AG09309 (cell line): ENCODE results near the gene SBK2.

Experiments used
- DNase-seq: peaks from one replicate; pipeline ENCODE4 v3.0.0-alpha.2; 2010; ENCODE audit warnings: low read depth
- H3K4me3 ChIP-seq: 2 replicates; pipeline ENCODE4 v1.5.1; 2011; ENCODE audit warnings: mild to moderate bottlenecking, low read depth, low read length, moderate library complexity; ENCODE audit not compliant: control insufficient read depth
- CTCF ChIP-seq: IDR thresholded peaks from 2 replicates; pipeline ENCODE4 v1.5.1; 2011; ENCODE audit warnings: mild to moderate bottlenecking, low read depth, low read length, inconsistent platforms; ENCODE audit not compliant: insufficient read depth, control insufficient read depth; ENCODE audit errors: missing control alignments

Gene SBK2

GRCh38 chr19:55553217-55554182, 16.6 kb upstream of the SBK2 start:
- no peak overlapping the region for H3K4me3 ChIP-seq
- no peak for TF ChIP-seq CTCF
- no peak for DNase-seq

DNA sequence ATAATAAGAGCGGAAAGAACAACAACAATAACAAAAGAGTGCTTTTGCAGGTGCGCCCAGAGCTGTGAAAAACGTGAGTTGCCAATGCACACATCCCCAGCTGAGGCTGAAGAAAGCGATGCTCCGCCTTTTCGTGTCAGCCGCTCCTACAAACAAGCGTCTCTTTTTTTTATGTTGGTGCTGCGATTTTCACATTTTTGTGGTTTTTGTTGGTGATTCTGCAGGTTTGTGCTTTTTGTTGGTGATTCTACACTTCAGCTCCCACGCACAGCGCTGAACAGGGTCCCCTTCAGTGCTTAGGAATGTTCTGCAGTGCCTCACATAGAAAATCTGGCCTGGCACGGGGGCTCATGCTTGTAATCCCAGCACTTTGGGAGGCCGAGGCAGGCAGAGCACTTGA, 15.7 kb upstream of the SBK2 start:
- TF ChIP-seq CTCF: no peak
- peak; percentile 82 for DNase-seq
- no peak overlapping the region for H3K4me3 ChIP-seq

- no peak for TF ChIP-seq CTCF
- no peak for DNase-seq
These were observed 15.3 kb upstream of the SBK2 start for GRCh38 chr19:55552206-55552605.

GRCh38 chr19:55550321-55550650, 13.4 kb upstream of the SBK2 start:
- TF ChIP-seq CTCF: no peak
- no peak overlapping the region for H3K4me3 ChIP-seq
- DNase-seq: no peak

More at GRCh38 chr19:55552206-55552605, 15.3 kb upstream of the SBK2 start:
- H3K4me3 ChIP-seq: no peak overlapping the region

- TF ChIP-seq CTCF: no peak
- DNase-seq: peak; percentile 81
- H3K4me3 ChIP-seq: peak overlapping the region; percentile 1
These were observed 12.8 kb upstream of the SBK2 start for GRCh38 chr19:55549500-55550320.

GRCh38 chr19:55546822-55547614, 10.1 kb upstream of the SBK2 start:
- no peak for TF ChIP-seq CTCF
- peak; percentile 49 for DNase-seq
- H3K4me3 ChIP-seq: no peak overlapping the region
